ENCODE results near the gene TAS2R39. TPM values are rescaled to one million over a fixed set of nuclear protein-coding genes. Genes with fewer than 3 reads are reported as not detected.

TAS2R39 gene
- total and polyA plus RNA-seq, 2 of the 4 experiments (the other 2 are of a cell fraction): not detected

- in situ Hi-C loops (cut with MboI; ENCODE audit: low sequenced_read_pairs): loop anchor here (25.0 kb wide), 1 partner anchor 884 kb away; no protein-coding TSS in a partner anchor
Measured at GRCh38 chr7:143221286-143221685, 38.1 kb downstream of the TAS2R39 start.

More at GRCh38 chr7:143221286-143221685, 38.1 kb downstream of the TAS2R39 start:
- H4K8ac ChIP-seq (ENCODE audit: low read depth in 2 of 2, low read length in 2 of 2): no peak overlapping the region
- dilution Hi-C loops (cut with HindIII; ENCODE audit: low sequenced_read_pairs, unreplicated experiment): no loop called here
- H3K18ac ChIP-seq (ENCODE audit: low read depth, low read length): no peak overlapping the region
- H2BK20ac ChIP-seq (ENCODE audit: low read depth, low read length): no peak overlapping the region
- no peak overlapping the region for H4K5ac ChIP-seq (ENCODE audit: low read depth, low read length)
- H4K20me1 ChIP-seq (ENCODE audit: insufficient read depth, low read length): no peaks in the 10 kb centered on the region
- H2BK15ac ChIP-seq (ENCODE audit: low read depth, low read length): no peak overlapping the region
- no peak overlapping the region for H4K91ac ChIP-seq (ENCODE audit: insufficient read depth, low read depth, low read length)
- no CpG with 5 or more reads among the region's 2 CpGs for WGBS, 2 experiments (ENCODE audit: extremely low coverage in 2 of 2, insufficient read length in 1 of 2)
- no TSS peak for BruUV-seq (replicated peaks)
- no peak overlapping the region for H2BK5ac ChIP-seq (ENCODE audit: low read depth, low read length, poor library complexity, severe bottlenecking)
- H3K14ac ChIP-seq (replicated peaks; ENCODE audit: low read depth, low read length): no peak overlapping the region
- no peak for DNase-seq
- intact Hi-C loops (cut with micrococcal nuclease): no loop called here
- H3K79me1 ChIP-seq (ENCODE audit: low read depth in 1 of 2, low read length in 2 of 2): no peaks in the 10 kb centered on the region
- no peak overlapping the region for H2AK9ac ChIP-seq (replicated peaks; ENCODE audit: low read depth, low read length, poor library complexity)
- H2AFZ ChIP-seq (replicated peaks; ENCODE audit: low read length, poor library complexity): no peak overlapping the region
- no peak overlapping the region for H3K23ac ChIP-seq (ENCODE audit: low read depth, low read length)
- H3K4me3 ChIP-seq (ENCODE audit: insufficient read depth, low read depth, low read length): no peak overlapping the region
- ATAC-seq (ENCODE audit: low read depth): no peak
- H2BK120ac ChIP-seq (ENCODE audit: low read depth, low read length): no peak overlapping the region
- no peak overlapping the region for H3K4ac ChIP-seq (ENCODE audit: low read depth, low read length)
- POLR2A ChIA-PET (ENCODE audit: unreplicated experiment): no interaction called here
- no peak overlapping the region for H3K56ac ChIP-seq (ENCODE audit: extremely low read depth, insufficient read depth, low read length)
- H3K4me2 ChIP-seq (ENCODE audit: low read depth, low read length): no peak overlapping the region
- no peak for TF ChIP-seq RCOR1 (IDR thresholded peaks at IDR 0.05; ENCODE audit: insufficient replicate concordance, low read length)
- no peak for TF ChIP-seq ELK1 (IDR thresholded peaks at IDR 0.05; ENCODE audit: borderline replicate concordance, low read depth, low read length)
- no peak for TF ChIP-seq RFX5 (IDR thresholded peaks at IDR 0.05; ENCODE audit: low read depth, low read length)
- no peak for TF ChIP-seq MAFK (IDR thresholded peaks at IDR 0.05; ENCODE audit: low read depth, low read length)
- TF ChIP-seq CTCF (conservative IDR thresholded peaks at IDR 0.05; ENCODE audit: low read depth, low read length): no peak
- no peak for TF ChIP-seq CHD1 (IDR thresholded peaks at IDR 0.05; ENCODE audit: low read depth, low read length)
- TF ChIP-seq RAD21 (IDR thresholded peaks at IDR 0.05; ENCODE audit: low read length): no peak
- no peak for TF ChIP-seq CEBPB (IDR thresholded peaks at IDR 0.05; ENCODE audit: low read depth, low read length)
- no peak for TF ChIP-seq POLR2A (IDR thresholded peaks at IDR 0.05; ENCODE audit: low read depth, low read length)
- no peak for TF ChIP-seq MXI1 (IDR thresholded peaks at IDR 0.05; ENCODE audit: borderline replicate concordance, low read depth, low read length)
- no peak for TF ChIP-seq SMC3 (IDR thresholded peaks at IDR 0.05; ENCODE audit: low read depth, low read length)
- TF ChIP-seq MAZ (IDR thresholded peaks at IDR 0.05; ENCODE audit: borderline replicate concordance, low read depth, low read length): no peak
- no peak for TF ChIP-seq USF2 (IDR thresholded peaks at IDR 0.05; ENCODE audit: low read depth, low read length)
- TF ChIP-seq FOS (IDR thresholded peaks at IDR 0.05; ENCODE audit: low read depth, low read length): no peak
- no peak for TF ChIP-seq BHLHE40 (IDR thresholded peaks at IDR 0.05; ENCODE audit: low read depth, low read length)
- TF ChIP-seq NFE2L2 (IDR thresholded peaks at IDR 0.05; ENCODE audit: low read depth, low read length): no peak
- H3K36me3 ChIP-seq (ENCODE audit: control insufficient read depth, insufficient read depth, low read length): no peaks in the 10 kb centered on the region
- no peak overlapping the region for H3K27ac ChIP-seq (ENCODE audit: insufficient read depth, low read length)
- no peaks in the 10 kb centered on the region for H3K4me1 ChIP-seq (ENCODE audit: control insufficient read depth, insufficient read depth, low read length)
- H3K27me3 ChIP-seq (ENCODE audit: control insufficient read depth, insufficient read depth, low read length): peaks cover 28% of the 10 kb centered on the region
- H2AK5ac ChIP-seq (ENCODE audit: low read depth, low read length): no peak overlapping the region
- H3K9me1 ChIP-seq (ENCODE audit: insufficient read depth, low read length): no peaks in the 10 kb centered on the region
- CTCF ChIA-PET: no interaction called here
- H3K9me3 ChIP-seq (ENCODE audit: control insufficient read depth, insufficient read depth, low read length): no peaks in the 10 kb centered on the region
- no peak overlapping the region for H3K9ac ChIP-seq (ENCODE audit: low read depth, low read length)
